NB4 (cell line): ENCODE measurements around the gene LIPM.

Source experiments
- POLR2A ChIP-seq: IDR thresholded peaks from 2 replicates; pipeline ENCODE4 v1.6.1; 2011; ENCODE audit warnings: mild to moderate bottlenecking; ENCODE audit not compliant: insufficient read length; ENCODE audit errors: extremely low read depth
- TF ChIP-seq, protein P1 (sequence below): IDR thresholded peaks from one replicate; pipeline ENCODE4 v1.5.1; 2012; ENCODE audit warnings: low read depth, low read length
- TF ChIP-seq, protein P2 (sequence below): IDR thresholded peaks from 2 replicates; pipeline ENCODE4 v1.6.1; 2011; ENCODE audit warnings: low read depth, low read length

DNA sequence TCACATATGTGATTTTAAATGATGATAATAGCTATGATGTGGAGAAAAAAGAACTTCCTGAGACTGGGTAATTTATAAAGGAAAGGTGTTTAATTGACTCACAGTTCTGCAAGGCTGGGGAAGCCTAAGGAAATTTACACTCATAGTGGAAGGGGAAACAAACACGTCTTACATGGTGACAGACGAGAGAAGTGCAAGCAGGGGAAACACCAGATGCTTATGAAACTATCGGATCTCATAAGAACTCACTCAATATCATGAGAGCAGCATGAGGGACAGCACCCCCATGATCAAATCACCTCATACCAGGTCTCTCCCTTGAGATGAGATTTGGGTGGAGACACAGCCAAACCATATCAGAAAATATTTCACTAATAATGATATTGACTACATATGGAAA lies 46.8 kb upstream of the LIPM start:
- TF ChIP-seq POLR2A, result no peak
- TF ChIP-seq, protein P1, sequence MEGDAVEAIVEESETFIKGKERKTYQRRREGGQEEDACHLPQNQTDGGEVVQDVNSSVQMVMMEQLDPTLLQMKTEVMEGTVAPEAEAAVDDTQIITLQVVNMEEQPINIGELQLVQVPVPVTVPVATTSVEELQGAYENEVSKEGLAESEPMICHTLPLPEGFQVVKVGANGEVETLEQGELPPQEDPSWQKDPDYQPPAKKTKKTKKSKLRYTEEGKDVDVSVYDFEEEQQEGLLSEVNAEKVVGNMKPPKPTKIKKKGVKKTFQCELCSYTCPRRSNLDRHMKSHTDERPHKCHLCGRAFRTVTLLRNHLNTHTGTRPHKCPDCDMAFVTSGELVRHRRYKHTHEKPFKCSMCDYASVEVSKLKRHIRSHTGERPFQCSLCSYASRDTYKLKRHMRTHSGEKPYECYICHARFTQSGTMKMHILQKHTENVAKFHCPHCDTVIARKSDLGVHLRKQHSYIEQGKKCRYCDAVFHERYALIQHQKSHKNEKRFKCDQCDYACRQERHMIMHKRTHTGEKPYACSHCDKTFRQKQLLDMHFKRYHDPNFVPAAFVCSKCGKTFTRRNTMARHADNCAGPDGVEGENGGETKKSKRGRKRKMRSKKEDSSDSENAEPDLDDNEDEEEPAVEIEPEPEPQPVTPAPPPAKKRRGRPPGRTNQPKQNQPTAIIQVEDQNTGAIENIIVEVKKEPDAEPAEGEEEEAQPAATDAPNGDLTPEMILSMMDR, result no peak
- TF ChIP-seq, protein P2, sequence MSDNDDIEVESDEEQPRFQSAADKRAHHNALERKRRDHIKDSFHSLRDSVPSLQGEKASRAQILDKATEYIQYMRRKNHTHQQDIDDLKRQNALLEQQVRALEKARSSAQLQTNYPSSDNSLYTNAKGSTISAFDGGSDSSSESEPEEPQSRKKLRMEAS, result no peak
